ENCODE measurements around the gene BICD1. TPM values are rescaled to one million over a fixed set of nuclear protein-coding genes. Genes with fewer than 3 reads are reported as not detected.

Gene BICD1
- total and polyA plus RNA-seq, 2 experiments from 2014 or later = 59.3 to 83.6 TPM

- TF ChIP-seq REST (IDR thresholded peaks at IDR 0.05; ENCODE audit: unreplicated experiment) (no peak), POLR2AphosphoS5 (IDR thresholded peaks at IDR 0.05; ENCODE audit: low read depth) (no peak)
These were observed 246.9 kb downstream of the BICD1 start (continued) for GRCh38 chr12:32353540-32353939.

GRCh38 chr12:32357601-32358249 is 251.1 kb downstream of the BICD1 start:
- Histone ChIP-seq H3K79me2 (replicated peaks; ENCODE audit: insufficient read depth) (no peaks in the 10 kb centered on the region), H3K36me3 (ENCODE audit: insufficient read depth) (no peaks in the 10 kb centered on the region), H3K27ac (ENCODE audit: low read depth) (no peak overlapping the region), H3K27me3 (ENCODE audit: insufficient read depth) (no peaks in the 10 kb centered on the region), H3K4me3 (no peak overlapping the region), H3K4me1 (ENCODE audit: insufficient read depth) (peaks cover 10% of the 10 kb centered on the region), H3F3A (replicated peaks; ENCODE audit: low read depth) (no peaks in the 10 kb centered on the region; the same call in 1 of the 2 replicates), H2AFZ (no peak overlapping the region), H4K20me1 (replicated peaks; ENCODE audit: insufficient read depth) (no peaks in the 10 kb centered on the region), H3K9me2 (ENCODE audit: insufficient read depth) (no peaks in the 10 kb centered on the region), H3K4me2 (no peak overlapping the region)
- Mint-ChIP-seq H3K9me3 (no peaks in the 10 kb centered on the region), H3K27me3 (ENCODE audit: insufficient read depth, low read depth, poor library complexity) (peaks cover 6% of the 10 kb centered on the region), H3K36me3 (ENCODE audit: low read depth) (no peaks in the 10 kb centered on the region; the same call in 1 of the 3 replicates), H3K27ac (no peak overlapping the region), H3K4me1 (peaks cover 5% of the 10 kb centered on the region), H3K4me3 (no peak overlapping the region)
- ATAC-seq = no peak
- no peak for DNase-seq (ENCODE audit: low spot score)
- TF ChIP-seq ZNF462 (CRISPR knock-in tag; IDR thresholded peaks at IDR 0.05) = no peak
- TF ChIP-seq POLR2AphosphoS5 (IDR thresholded peaks at IDR 0.05; ENCODE audit: low read depth) = no peak
- no peak for TF ChIP-seq JUNB (IDR thresholded peaks at IDR 0.05; ENCODE audit: unreplicated experiment)
- no peak for TF ChIP-seq NANOG (IDR thresholded peaks at IDR 0.05; ENCODE audit: borderline replicate concordance)
- no peak for TF ChIP-seq EZH2phosphoT487 (IDR thresholded peaks at IDR 0.05; ENCODE audit: unreplicated experiment)
- TF ChIP-seq ZNF331 (CRISPR knock-in tag; IDR thresholded peaks at IDR 0.05; ENCODE audit: low read depth) = no peak
- TF ChIP-seq REST (IDR thresholded peaks at IDR 0.05; ENCODE audit: unreplicated experiment) = no peak
- TF ChIP-seq CREB1 (CRISPR knock-in tag; IDR thresholded peaks at IDR 0.05; ENCODE audit: low read depth) = no peak
- TF ChIP-seq CTCF (conservative IDR thresholded peaks at IDR 0.05; ENCODE audit: low read depth in 2 of 2) = no peak
